HK-2 (cell line): ENCODE results near the gene WFDC1.

Experiments
- DNase-seq: peaks from one replicate; pipeline ENCODE4 v3.0.0-alpha.2; 2018; ENCODE audit not compliant: unreplicated experiment

Gene WFDC1

DNA sequence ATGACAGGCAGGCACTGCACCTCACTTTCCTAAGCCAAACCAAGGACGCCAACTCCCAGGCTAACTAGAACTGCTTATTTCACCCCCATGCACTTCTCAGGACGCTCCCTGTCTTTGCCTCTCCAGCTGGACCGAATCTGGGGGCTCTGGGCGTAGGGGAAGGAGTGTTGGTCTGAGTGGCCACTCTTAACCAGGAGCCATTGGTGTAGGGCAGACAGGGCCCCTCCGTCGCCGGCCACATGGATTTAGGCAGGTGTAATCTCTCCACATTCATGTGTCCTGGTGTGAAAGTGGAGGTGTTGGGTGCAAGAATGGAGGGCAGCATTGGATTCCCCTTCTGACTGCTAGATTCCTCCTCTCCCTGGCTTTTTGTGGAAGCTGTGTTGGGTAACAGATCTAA is 83.4 kb downstream of the WFDC1 start:
- no peak for DNase-seq

- no peak for DNase-seq
These were observed 83.9 kb downstream of the WFDC1 start for GRCh38 chr16:84378567-84378966.

- DNase-seq: no peak
These were observed 84.5 kb downstream of the WFDC1 start for GRCh38 chr16:84379008-84379708.
